ENCODE data around the gene SEMA5B.

SEMA5B gene, protein sequence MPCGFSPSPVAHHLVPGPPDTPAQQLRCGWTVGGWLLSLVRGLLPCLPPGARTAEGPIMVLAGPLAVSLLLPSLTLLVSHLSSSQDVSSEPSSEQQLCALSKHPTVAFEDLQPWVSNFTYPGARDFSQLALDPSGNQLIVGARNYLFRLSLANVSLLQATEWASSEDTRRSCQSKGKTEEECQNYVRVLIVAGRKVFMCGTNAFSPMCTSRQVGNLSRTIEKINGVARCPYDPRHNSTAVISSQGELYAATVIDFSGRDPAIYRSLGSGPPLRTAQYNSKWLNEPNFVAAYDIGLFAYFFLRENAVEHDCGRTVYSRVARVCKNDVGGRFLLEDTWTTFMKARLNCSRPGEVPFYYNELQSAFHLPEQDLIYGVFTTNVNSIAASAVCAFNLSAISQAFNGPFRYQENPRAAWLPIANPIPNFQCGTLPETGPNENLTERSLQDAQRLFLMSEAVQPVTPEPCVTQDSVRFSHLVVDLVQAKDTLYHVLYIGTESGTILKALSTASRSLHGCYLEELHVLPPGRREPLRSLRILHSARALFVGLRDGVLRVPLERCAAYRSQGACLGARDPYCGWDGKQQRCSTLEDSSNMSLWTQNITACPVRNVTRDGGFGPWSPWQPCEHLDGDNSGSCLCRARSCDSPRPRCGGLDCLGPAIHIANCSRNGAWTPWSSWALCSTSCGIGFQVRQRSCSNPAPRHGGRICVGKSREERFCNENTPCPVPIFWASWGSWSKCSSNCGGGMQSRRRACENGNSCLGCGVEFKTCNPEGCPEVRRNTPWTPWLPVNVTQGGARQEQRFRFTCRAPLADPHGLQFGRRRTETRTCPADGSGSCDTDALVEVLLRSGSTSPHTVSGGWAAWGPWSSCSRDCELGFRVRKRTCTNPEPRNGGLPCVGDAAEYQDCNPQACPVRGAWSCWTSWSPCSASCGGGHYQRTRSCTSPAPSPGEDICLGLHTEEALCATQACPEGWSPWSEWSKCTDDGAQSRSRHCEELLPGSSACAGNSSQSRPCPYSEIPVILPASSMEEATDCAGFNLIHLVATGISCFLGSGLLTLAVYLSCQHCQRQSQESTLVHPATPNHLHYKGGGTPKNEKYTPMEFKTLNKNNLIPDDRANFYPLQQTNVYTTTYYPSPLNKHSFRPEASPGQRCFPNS
- total RNA-seq, result 0.04 to 0.12 reads per million in 2 experiments

GRCh38 chr3:123027292-123028232 is at the start of gene SEMA5B:
Gene SEMA5B, minus strand, starts transcription at chr3:123027763. Its CDS starts 66,500 bp downstream, at chr3:122961263.
- no peak for DNase-seq (ENCODE audit: low read depth)

- no peak for DNase-seq (ENCODE audit: low read depth)
Measured at GRCh38 chr3:123076496-123077418, 49.2 kb upstream of the SEMA5B start.

DNA sequence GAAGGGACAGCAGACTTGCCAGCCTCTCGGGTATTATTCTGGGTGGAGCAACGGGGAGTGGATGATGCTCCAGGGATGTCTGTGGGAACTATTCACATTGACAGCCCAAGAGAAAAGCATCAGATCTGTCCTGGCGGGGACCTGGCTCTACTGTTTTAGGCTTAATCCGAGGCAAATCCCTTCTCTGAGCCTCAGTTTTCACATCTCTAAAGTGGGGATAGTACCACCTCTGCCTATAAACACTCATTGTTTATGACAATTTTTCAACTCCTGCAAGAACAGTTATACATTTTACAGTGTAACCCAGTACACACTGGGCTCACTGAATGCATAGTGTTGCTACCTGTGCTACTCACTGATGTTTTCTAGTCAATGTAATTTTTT is 48.5 kb upstream of the SEMA5B start:
- DNase-seq (ENCODE audit: low read depth), result no peak

GRCh38 chr3:123075359-123075758 is 47.8 kb upstream of the SEMA5B start:
- DNase-seq (ENCODE audit: low read depth), result no peak

GRCh38 chr3:123072564-123072963 is 45.0 kb upstream of the SEMA5B start:
- DNase-seq (ENCODE audit: low read depth), result no peak

DNA sequence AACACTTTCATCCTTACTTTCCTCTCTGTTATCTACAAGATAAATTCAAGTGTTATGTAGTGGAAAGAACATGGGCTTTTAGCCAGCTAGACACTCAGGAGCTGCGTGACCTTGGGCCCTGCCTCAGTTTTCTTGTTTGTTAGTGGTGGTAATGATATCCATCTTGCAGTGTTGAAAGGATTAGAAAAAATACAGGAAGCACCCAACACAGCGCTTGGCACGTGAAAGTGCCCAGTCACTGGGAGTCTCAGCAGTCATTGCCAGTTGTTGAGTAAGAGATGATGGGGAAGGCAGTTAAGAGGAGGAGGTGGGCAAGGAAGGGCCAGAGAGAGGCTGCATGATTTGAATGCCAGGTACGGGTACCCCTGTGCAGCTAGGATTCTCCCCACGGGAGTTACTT is 44.6 kb upstream of the SEMA5B start:
- no peak for DNase-seq (ENCODE audit: low read depth)

DNA sequence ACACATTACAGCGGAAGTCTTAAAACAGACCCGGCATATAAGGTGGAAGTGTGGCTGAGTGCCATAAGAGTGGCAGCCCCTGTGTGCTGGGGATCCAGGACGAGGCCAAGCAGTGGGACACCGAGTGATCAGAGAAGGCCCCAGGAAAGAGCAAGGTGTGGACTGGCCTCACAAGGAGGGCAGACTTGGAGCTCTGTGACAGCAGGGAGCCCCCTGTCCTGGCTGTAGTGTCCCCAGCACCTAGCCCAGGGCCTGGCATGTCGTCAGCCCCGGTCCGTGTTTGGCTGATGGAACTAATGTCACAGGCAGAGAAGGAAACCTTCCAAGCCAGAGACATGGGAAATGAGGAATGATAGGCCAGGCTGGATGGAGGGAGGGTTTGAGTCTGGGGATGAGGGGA is 44.0 kb upstream of the SEMA5B start:
- DNase-seq (ENCODE audit: low read depth), result no peak

GRCh38 chr3:123071146-123071545 is 43.6 kb upstream of the SEMA5B start:
- no peak for DNase-seq (ENCODE audit: low read depth)

DNA sequence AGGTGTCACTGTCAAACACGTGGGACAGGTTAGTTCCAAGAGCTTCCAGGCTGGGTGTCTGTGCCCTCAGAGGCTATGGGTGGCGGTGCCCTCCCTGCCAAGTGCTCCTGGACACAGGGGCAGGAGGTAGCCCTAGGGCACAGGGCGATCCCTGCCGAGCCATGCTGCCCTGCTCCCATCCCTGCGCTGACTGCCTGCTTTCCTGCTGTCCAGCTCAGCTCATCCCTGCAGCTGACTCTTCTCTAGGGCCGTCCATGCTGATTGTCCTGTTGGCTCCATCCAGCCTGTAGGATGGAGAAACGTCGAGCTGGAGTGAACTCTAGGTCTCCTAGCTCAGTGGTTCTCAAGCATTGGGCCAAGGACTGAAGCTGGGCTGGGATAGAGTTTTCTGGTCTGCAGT is 42.9 kb upstream of the SEMA5B start:
- DNase-seq (ENCODE audit: low read depth), result no peak

GRCh38 chr3:123068601-123069381 is 41.2 kb upstream of the SEMA5B start:
- no peak for DNase-seq (ENCODE audit: low read depth)

DNA sequence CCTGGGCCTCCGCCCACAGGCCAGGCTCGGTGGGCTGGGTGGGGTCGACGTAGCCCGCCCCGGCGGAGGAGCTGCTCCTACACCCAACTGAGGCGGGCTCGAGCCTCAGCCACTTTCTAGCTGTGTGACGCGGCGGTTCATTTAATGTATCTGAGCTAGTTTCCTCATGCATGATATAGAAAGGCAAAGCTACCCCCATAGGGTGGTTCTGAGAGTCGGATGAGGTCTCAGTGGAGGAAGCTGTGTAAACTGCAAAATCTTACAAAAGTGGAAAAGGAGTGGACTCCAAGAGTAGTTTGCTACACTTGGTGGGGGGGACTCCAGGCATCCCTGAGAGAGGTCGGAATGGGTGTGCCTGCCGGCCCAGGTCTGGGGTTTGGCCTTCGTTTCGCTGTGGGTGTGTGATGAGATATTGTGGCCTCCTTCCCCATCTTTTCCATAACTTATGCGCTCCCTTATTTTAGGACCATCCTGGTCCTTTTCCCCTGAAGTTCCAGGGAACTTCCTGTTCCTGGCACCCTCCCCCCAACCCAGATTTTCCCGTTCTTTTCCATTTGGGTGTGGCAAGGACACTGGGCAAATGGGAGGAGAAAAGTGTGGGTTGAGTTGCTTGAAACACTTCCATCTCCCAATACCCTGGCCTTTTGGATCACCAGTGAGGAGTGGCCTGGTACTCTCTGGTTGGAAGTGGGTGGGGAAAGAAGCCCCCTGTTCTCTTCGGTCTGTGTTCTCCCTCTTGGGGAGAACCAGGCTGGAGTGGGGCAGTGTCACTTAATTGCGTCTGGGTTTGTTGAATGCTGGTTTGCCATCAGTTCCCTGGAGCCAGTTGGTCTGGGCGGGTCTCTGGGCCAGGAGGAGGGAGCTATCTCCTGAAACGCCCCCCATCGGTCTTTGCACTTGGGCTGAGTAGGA is 40.4 kb upstream of the SEMA5B start:
- no peak for DNase-seq (ENCODE audit: low read depth)

GRCh38 chr3:123066896-123067688 is 39.5 kb upstream of the SEMA5B start, which contains the start of gene PDIA5:
Gene PDIA5, plus strand, starts transcription at chr3:123067025. Its CDS starts 140 bp downstream, at chr3:123067165.
- no peak for DNase-seq (ENCODE audit: low read depth)

DNA sequence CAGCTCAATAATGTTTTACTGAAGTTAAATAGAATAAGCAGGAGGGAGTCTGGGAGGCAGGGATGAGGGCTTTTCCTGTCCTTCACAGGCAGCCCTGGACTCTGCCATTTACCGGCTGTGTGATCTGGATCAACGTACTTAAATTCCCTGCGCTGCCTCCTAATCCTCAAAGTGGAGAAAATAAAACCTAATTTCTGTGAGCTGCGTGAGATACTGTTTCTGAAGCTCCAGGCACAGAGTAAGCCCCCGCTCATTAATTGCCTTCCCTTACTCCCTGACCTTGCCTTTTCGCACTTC is 39.0 kb upstream of the SEMA5B start:
- DNase-seq (ENCODE audit: low read depth), result no peak

DNA sequence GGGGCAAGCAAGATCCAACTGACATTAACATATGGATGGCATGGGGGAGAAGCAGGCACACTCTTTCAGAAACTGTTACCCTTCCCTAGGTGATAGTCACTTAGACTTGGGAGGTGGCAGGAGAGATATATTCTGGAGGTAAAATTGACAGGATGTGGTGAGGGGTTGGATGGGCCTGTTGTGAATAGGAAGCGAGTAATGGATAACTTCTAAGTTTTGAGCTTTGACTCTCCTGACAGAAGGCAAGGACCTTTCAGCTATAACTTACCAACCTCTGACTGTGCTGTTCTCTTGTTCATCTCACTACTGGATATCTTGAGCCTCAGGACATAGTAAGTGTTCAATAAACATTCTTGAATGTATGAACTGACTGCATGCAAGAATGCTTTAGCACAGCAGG is 37.4 kb upstream of the SEMA5B start:
- DNase-seq (ENCODE audit: low read depth), result no peak

DNA sequence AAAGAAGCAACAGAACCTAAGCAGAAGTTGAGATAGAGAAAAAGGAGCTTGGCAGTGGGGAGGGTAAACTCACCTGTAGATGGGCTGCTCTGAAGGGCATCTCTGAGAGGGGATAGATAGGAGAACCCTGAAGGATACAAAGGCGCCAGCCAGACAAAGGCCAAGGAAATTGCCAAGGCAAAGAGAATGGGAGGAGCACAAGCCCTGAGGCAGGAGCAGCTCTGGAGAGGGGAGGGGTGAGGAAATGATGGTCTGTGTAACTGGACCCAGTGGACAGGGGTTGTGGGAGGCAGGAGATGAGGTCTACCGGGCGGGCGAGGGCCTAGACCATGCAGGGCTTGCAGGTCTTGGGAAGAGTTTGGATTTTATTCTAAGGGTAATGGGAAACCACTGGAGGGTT is 36.9 kb upstream of the SEMA5B start:
- DNase-seq (ENCODE audit: low read depth), result no peak

DNA sequence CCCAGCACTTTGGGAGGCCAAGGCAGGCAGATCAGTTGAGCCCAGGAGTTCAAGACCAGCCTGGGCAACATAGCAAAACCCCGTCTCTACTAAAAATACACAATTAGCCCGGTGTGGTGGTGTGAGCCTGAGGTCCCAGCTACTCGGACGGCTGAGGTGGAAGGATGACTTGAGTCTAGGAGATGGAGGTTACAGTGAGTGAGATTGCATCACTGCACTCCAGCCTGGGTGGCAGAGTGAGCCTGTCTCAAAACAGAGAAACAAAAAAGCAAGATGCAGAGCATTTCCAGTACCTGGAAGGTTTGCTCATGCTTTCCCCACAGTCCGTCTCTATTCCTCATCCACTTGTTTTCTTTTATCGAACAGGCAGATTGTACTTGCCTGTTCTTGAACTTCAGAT is 35.5 kb upstream of the SEMA5B start:
- no peak for DNase-seq (ENCODE audit: low read depth)

GRCh38 chr3:123061856-123062255 is 34.3 kb upstream of the SEMA5B start:
- no peak for DNase-seq (ENCODE audit: low read depth)

GRCh38 chr3:123060054-123060453 is 32.5 kb upstream of the SEMA5B start:
- no peak for DNase-seq (ENCODE audit: low read depth)

Data from T follicular helper cell (primary cell).